Sigmoid colon (tissue), 4 donors: ENCODE results near the gene DDA1.

Source experiments
- EP300 ChIP-seq, 4 donors: sonication (generic); formaldehyde crosslinking; IDR thresholded peaks; one replicate each; pipeline ENCODE4 v1.6.1; 2017; ENCODE audit warnings: antibody characterized with exemption in 4 of 4
- POLR2A ChIP-seq, 2 donors: fragments of 450-650 bp; IDR thresholded peaks; one replicate each; pipeline ENCODE4 v1.6.1; 2016; ENCODE audit warnings: antibody characterized with exemption in 2 of 2, mild to moderate bottlenecking in 2 of 2, moderate library complexity in 2 of 2
- TF ChIP-seq, protein P1 (sequence below), 4 experiments: fragments of 450-650 bp in 3 of 4; fragments of 200-600 bp in 1 of 4; IDR thresholded peaks; one replicate each; pipeline ENCODE4 v1.5.1; 2016 to 2019; ENCODE audit warnings: antibody characterized with exemption in 4 of 4, mild to moderate bottlenecking in 3 of 4, moderate library complexity in 2 of 4

DNA sequence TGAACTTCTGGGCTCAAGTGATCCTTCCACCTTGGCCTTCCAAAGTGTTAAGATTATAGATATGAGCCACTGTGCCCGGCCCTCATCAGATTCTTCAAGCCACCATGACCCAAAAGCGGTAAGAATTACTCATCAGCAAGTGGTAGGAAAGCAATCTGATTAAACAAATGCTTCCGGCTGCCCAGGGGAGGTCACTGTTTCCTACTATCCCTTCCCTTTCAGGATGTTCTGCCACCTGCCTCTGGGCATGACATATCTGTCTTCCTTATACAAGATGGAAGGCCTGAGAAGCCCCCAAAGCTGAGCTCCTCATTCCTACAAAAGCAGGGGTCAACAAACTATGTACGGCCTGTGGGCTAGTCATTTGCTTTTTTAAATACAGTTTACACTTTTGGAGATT lies 13.1 kb upstream of the DDA1 start:
- TF ChIP-seq, protein P1, sequence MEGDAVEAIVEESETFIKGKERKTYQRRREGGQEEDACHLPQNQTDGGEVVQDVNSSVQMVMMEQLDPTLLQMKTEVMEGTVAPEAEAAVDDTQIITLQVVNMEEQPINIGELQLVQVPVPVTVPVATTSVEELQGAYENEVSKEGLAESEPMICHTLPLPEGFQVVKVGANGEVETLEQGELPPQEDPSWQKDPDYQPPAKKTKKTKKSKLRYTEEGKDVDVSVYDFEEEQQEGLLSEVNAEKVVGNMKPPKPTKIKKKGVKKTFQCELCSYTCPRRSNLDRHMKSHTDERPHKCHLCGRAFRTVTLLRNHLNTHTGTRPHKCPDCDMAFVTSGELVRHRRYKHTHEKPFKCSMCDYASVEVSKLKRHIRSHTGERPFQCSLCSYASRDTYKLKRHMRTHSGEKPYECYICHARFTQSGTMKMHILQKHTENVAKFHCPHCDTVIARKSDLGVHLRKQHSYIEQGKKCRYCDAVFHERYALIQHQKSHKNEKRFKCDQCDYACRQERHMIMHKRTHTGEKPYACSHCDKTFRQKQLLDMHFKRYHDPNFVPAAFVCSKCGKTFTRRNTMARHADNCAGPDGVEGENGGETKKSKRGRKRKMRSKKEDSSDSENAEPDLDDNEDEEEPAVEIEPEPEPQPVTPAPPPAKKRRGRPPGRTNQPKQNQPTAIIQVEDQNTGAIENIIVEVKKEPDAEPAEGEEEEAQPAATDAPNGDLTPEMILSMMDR (IDR thresholded peaks at IDR 0.05), result no peak
- no peak for TF ChIP-seq EP300 (IDR thresholded peaks at IDR 0.05)
- TF ChIP-seq POLR2A (IDR thresholded peaks at IDR 0.05), result no peak
